Mesenchymal stem cell (in vitro differentiated cells and primary cell): Measurements from ENCODE around the gene LIMK2.

Experiments used
- DNase-seq: peaks from one replicate; pipeline ENCODE4 v3.0.0-alpha.2; 2013
- H2AFZ ChIP-seq: one replicate; pipeline ENCODE4 v1.6.1; 2013; ENCODE audit warnings: low read depth, mild to moderate bottlenecking, control low read depth, inconsistent platforms, low read length, moderate library complexity
- H2AK5ac ChIP-seq: 2 replicates; pipeline ENCODE4 v1.6.1; 2013; ENCODE audit warnings: low read length, moderate library complexity, mild to moderate bottlenecking, inconsistent platforms; ENCODE audit not compliant: severe bottlenecking
- H2BK120ac ChIP-seq: one replicate; pipeline ENCODE4 v1.6.1; 2013; ENCODE audit warnings: low read depth, mild to moderate bottlenecking, inconsistent platforms, low read length, moderate library complexity
- H2BK12ac ChIP-seq, 2 experiments: one replicate each; pipeline ENCODE4 v1.6.1; 2013; ENCODE audit warnings: inconsistent platforms in 2 of 2, low read length in 2 of 2, mild to moderate bottlenecking in 2 of 2, moderate library complexity in 2 of 2, control low read depth in 1 of 2
- H2BK15ac ChIP-seq: one replicate; pipeline ENCODE4 v1.6.1; 2013; ENCODE audit warnings: mild to moderate bottlenecking, low read depth, inconsistent platforms; ENCODE audit not compliant: poor library complexity, severe bottlenecking
- H2BK5ac ChIP-seq: 2 replicates; pipeline ENCODE4 v1.6.1; 2013; ENCODE audit warnings: low read depth, mild to moderate bottlenecking, low read length, control low read depth, inconsistent platforms; ENCODE audit not compliant: poor library complexity, severe bottlenecking
- H3K14ac ChIP-seq, 2 experiments: one replicate each; pipeline ENCODE4 v1.6.1; 2013; ENCODE audit warnings: inconsistent platforms in 2 of 2, low read length in 2 of 2, control low read depth in 1 of 2, mild to moderate bottlenecking in 1 of 2, moderate library complexity in 1 of 2
- H3K18ac ChIP-seq, 2 experiments: one replicate each; pipeline ENCODE4 v1.6.1; 2013; ENCODE audit warnings: inconsistent platforms in 2 of 2, low read length in 2 of 2, control low read depth in 1 of 2, low read depth in 1 of 2, mild to moderate bottlenecking in 1 of 2
- H3K23ac ChIP-seq, 2 experiments: one replicate each; pipeline ENCODE4 v1.6.1; 2013; ENCODE audit warnings: inconsistent platforms in 2 of 2, low read length in 2 of 2, mild to moderate bottlenecking in 2 of 2, moderate library complexity in 2 of 2, control low read depth in 1 of 2
- H3K27ac ChIP-seq: 2 replicates; pipeline ENCODE4 v1.5.1; 2013; ENCODE audit warnings: mild to moderate bottlenecking, moderate library complexity, low read length, control low read depth, inconsistent platforms; ENCODE audit not compliant: poor library complexity, severe bottlenecking
- H3K27me3 ChIP-seq, 2 experiments: 2 replicates each; pipeline versions ENCODE4 v1.6.1 to v1.7.0; 2013; ENCODE audit warnings: low read length in 2 of 2, mild to moderate bottlenecking in 2 of 2, moderate library complexity in 2 of 2, control low read depth in 1 of 2, inconsistent platforms in 1 of 2; ENCODE audit not compliant: control insufficient read depth in 1 of 2, insufficient read depth in 1 of 2
- H3K36me3 ChIP-seq, 2 experiments: 2 replicates each; pipeline versions ENCODE4 v1.6.1 to v1.7.0; 2013; ENCODE audit warnings: low read length in 2 of 2, control low read depth in 1 of 2, inconsistent platforms in 1 of 2, low read depth in 1 of 2, mild to moderate bottlenecking in 1 of 2; ENCODE audit not compliant: insufficient read depth in 2 of 2, control insufficient read depth in 1 of 2
- H3K4ac ChIP-seq, 2 experiments: one replicate each; pipeline ENCODE4 v1.6.1; 2013; ENCODE audit warnings: inconsistent platforms in 2 of 2, low read length in 2 of 2, mild to moderate bottlenecking in 2 of 2, moderate library complexity in 2 of 2, control low read depth in 1 of 2, low read depth in 1 of 2
- H3K4me1 ChIP-seq: 2 replicates; pipeline ENCODE4 v1.6.1; 2013; ENCODE audit warnings: low read depth, low read length, control low read depth; ENCODE audit not compliant: control insufficient read depth, insufficient read depth
- H3K4me2 ChIP-seq: 2 replicates; pipeline ENCODE4 v1.6.1; 2013; ENCODE audit warnings: low read length, mild to moderate bottlenecking, inconsistent platforms; ENCODE audit not compliant: poor library complexity, severe bottlenecking
- H3K4me3 ChIP-seq, 2 experiments: 2 replicates each; pipeline versions ENCODE4 v1.5.1 to v1.7.0; 2013; ENCODE audit warnings: low read length in 2 of 2, mild to moderate bottlenecking in 2 of 2, control low read depth in 1 of 2, low read depth in 1 of 2; ENCODE audit not compliant: insufficient read depth in 1 of 2
- H3K79me1 ChIP-seq: replicated peaks from 2 replicates; pipeline ENCODE4 v1.6.1; 2013; ENCODE audit warnings: mild to moderate bottlenecking, control low read depth, low read length, inconsistent platforms; ENCODE audit not compliant: poor library complexity, severe bottlenecking
- H3K9ac ChIP-seq: 2 replicates; pipeline ENCODE4 v1.7.0; 2013; ENCODE audit warnings: mild to moderate bottlenecking, low read length, moderate library complexity
- H3K9me3 ChIP-seq: 2 replicates; pipeline ENCODE4 v1.7.0; 2013; ENCODE audit warnings: mild to moderate bottlenecking, low read length; ENCODE audit not compliant: control insufficient read depth
- H4K8ac ChIP-seq: one replicate; pipeline ENCODE4 v1.6.1; 2013; ENCODE audit warnings: inconsistent platforms, mild to moderate bottlenecking, low read length, moderate library complexity
- H4K91ac ChIP-seq: one replicate; pipeline ENCODE4 v1.6.1; 2013; ENCODE audit warnings: mild to moderate bottlenecking, low read length, inconsistent platforms
- WGBS: methylation state at CpG from one replicate; pipeline ENCODE4 v1.1.7; 2013; ENCODE audit warnings: mixed read lengths; 5-methylcytosine and 5-hydroxymethylcytosine counted together

The LIMK2 gene

GRCh38 chr22:31211482-31211861, 626 bp upstream of the LIMK2 start:
- H3K27ac ChIP-seq, result no peak overlapping the region
- H4K91ac ChIP-seq, result no peak overlapping the region
- no peak overlapping the region for H2BK5ac ChIP-seq
- no peak overlapping the region for H2BK12ac ChIP-seq
- H3K14ac ChIP-seq, result no peak overlapping the region
- H2AK5ac ChIP-seq, result peak overlapping the region; percentile 8
- H3K4me1 ChIP-seq, result peaks cover 11% of the 10 kb centered on the region
- no peak for DNase-seq
- H3K23ac ChIP-seq, result peak overlapping the region in 1 of 2 experiments; percentile 55
- no peak overlapping the region for H2BK120ac ChIP-seq
- H3K4me2 ChIP-seq, result no peak overlapping the region
- 88% methylated on average over 7 of the region's 7 CpGs for WGBS
- H3K27me3 ChIP-seq, result no peaks in the 10 kb centered on the region
- H3K4ac ChIP-seq, result peak overlapping the region in 1 of 2 experiments; percentile 18
- peaks cover 5 to 19% of the 10 kb centered on the region in 2 experiments for H3K36me3 ChIP-seq
- H4K8ac ChIP-seq, result peak overlapping the region; percentile 10
- peak overlapping the region in 1 of 2 experiments; percentile 95 for H3K4me3 ChIP-seq
- no peaks in the 10 kb centered on the region for H3K9me3 ChIP-seq
- peaks cover 26% of the 10 kb centered on the region for H3K79me1 ChIP-seq
- peak overlapping the region; percentile 88 for H3K9ac ChIP-seq
- H2BK15ac ChIP-seq, result no peak overlapping the region
- H3K18ac ChIP-seq, result no peak overlapping the region
- H2AFZ ChIP-seq, result no peak overlapping the region

DNA sequence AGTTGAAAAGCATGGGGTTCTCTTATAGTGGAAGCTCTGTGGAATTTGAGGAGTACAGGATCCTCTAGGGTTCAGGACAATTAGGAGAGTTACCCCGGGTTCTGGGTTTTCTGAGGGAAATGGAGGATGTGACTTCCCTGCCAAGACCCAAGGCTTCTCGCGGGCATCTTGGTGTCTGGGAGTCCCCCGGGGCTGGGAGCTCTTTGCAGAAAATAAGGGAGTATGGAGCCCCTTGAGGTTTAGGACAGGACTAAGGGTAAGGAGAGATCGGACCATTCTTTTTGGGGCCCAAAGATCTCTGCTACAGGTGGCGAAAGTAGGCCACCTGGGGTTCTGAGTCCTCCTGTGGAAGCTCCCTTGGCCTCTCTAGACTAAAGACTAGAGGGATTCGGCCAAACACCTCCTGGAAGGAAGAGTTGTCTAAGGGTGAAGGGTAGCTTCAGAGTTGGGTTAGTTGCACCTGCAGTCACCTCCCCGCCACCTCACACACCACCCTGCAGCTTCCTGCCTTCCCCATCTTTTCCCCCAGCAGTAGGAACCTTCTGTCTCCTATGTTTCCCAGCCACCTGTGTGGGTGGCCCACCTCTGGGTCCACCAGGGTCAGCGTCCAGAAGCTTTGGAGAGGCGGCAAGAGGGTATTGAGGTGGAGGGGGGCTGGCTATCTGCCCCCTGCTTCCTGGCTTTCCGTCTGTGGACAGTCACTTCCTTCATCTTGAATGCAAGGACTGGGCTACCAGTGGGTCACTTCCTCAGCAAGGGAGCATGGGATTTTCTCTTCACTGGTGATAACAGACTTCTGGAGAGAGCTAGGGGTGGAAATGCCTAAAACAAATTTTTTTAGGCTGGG, 908 bp downstream of the LIMK2 start:
- Histone ChIP-seq H2AK5ac (peak overlapping the region; percentile 11), H2BK120ac (no peak overlapping the region), H3K14ac (no peak overlapping the region), H3K27me3 (no peaks in the 10 kb centered on the region), H3K9me3 (no peaks in the 10 kb centered on the region), H3K4me2 (peak overlapping the region; percentile 81), H3K4me3 (peak overlapping the region; percentile 30 to 95), H2AFZ (no peak overlapping the region), H3K9ac (peak overlapping the region; percentile 88), H3K4me1 (peaks cover 11% of the 10 kb centered on the region), H3K23ac (no peak overlapping the region), H3K4ac (no peak overlapping the region), H2BK15ac (no peak overlapping the region), H3K79me1 (peaks cover 27% of the 10 kb centered on the region), H3K36me3 (peaks cover 0 to 10% of the 10 kb centered on the region in 2 experiments), H4K91ac (peak overlapping the region; percentile 7), H2BK12ac (no peak overlapping the region), H3K18ac (no peak overlapping the region), H2BK5ac (no peak overlapping the region), H3K27ac (no peak overlapping the region), H4K8ac (peak overlapping the region; percentile 72)
- WGBS, result 48% methylated on average over 9 of the region's 11 CpGs
- DNase-seq, result no peak

DNA sequence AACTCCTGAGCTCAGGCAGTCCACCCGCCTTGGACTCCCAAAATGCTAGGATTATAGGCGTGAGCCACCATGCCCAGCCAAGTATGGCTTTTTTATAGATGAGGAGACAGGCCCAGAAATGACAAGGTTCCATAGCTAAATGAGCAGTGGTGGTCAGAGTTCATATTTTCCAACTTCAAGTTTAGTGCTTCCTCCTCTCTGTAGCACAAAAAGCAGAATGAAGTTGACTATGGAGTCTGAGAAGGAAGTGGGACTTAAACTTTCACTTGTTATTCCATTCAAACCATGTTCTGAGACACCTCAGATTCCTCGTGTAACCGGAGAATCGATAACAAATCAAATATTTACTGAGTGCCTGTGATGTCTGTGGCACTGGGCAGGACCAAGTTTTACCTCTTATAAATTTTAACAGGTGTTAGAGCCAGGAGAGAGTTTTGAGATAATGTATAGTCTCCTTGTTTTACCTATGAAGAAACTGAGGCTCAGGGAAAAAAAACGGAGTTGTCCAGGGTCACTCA, 3.0 kb downstream of the LIMK2 start:
- WGBS, result 98% methylated on average over 6 of the region's 6 CpGs
- H3K4me1 ChIP-seq, result peaks cover 11% of the 10 kb centered on the region

GRCh38 chr22:31218565-31219262, 6.6 kb downstream of the LIMK2 start:
- H3K14ac ChIP-seq, result no peak overlapping the region
- H2AK5ac ChIP-seq, result no peak overlapping the region
- H3K9me3 ChIP-seq, result no peaks in the 10 kb centered on the region
- H3K23ac ChIP-seq, result no peak overlapping the region
- WGBS, result 85% methylated on average over 4 of the region's 4 CpGs
- H2BK5ac ChIP-seq, result no peak overlapping the region
- H3K27ac ChIP-seq, result no peak overlapping the region
- no peak overlapping the region for H4K8ac ChIP-seq
- H2BK12ac ChIP-seq, result no peak overlapping the region
- peaks cover 35% of the 10 kb centered on the region for H3K79me1 ChIP-seq
- peaks cover 1% of the 10 kb centered on the region for H3K4me1 ChIP-seq
- no peak overlapping the region for H2BK15ac ChIP-seq
- H2BK120ac ChIP-seq, result no peak overlapping the region
- no peaks in the 10 kb centered on the region for H3K27me3 ChIP-seq
- H3K18ac ChIP-seq, result no peak overlapping the region
- H2AFZ ChIP-seq, result no peak overlapping the region
- no peak overlapping the region for H3K4me2 ChIP-seq
- no peak overlapping the region for H3K4me3 ChIP-seq
- H3K9ac ChIP-seq, result no peak overlapping the region
- DNase-seq, result no peak
- H3K36me3 ChIP-seq, result no peaks in the 10 kb centered on the region
- H3K4ac ChIP-seq, result no peak overlapping the region
- H4K91ac ChIP-seq, result no peak overlapping the region

More for the DNA sequence above, 3.0 kb downstream of the LIMK2 start:
- Histone ChIP-seq H4K8ac (no peak overlapping the region), H3K4me2 (no peak overlapping the region), H2AK5ac (no peak overlapping the region), H3K4me3 (no peak overlapping the region), H3K4ac (no peak overlapping the region), H3K9ac (no peak overlapping the region), H3K36me3 (peaks cover 0 to under 1% of the 10 kb centered on the region in 2 experiments), H3K14ac (no peak overlapping the region), H3K79me1 (peaks cover 33% of the 10 kb centered on the region), H3K27ac (no peak overlapping the region), H3K23ac (no peak overlapping the region), H4K91ac (no peak overlapping the region), H2BK12ac (peak overlapping the region in 1 of 2 experiments; percentile 7), H3K27me3 (no peaks in the 10 kb centered on the region), H3K18ac (no peak overlapping the region), H2BK15ac (no peak overlapping the region), H2AFZ (no peak overlapping the region), H3K9me3 (no peaks in the 10 kb centered on the region), H2BK120ac (no peak overlapping the region), H2BK5ac (no peak overlapping the region)
- DNase-seq, result no peak
